ENCODE results near the gene ELAVL4. TPM values are rescaled to one million over a fixed set of nuclear protein-coding genes. Genes with fewer than 3 reads are reported as not detected.

The ELAVL4 gene
- polyA plus RNA-seq, 1 experiment, result not detected

DNA sequence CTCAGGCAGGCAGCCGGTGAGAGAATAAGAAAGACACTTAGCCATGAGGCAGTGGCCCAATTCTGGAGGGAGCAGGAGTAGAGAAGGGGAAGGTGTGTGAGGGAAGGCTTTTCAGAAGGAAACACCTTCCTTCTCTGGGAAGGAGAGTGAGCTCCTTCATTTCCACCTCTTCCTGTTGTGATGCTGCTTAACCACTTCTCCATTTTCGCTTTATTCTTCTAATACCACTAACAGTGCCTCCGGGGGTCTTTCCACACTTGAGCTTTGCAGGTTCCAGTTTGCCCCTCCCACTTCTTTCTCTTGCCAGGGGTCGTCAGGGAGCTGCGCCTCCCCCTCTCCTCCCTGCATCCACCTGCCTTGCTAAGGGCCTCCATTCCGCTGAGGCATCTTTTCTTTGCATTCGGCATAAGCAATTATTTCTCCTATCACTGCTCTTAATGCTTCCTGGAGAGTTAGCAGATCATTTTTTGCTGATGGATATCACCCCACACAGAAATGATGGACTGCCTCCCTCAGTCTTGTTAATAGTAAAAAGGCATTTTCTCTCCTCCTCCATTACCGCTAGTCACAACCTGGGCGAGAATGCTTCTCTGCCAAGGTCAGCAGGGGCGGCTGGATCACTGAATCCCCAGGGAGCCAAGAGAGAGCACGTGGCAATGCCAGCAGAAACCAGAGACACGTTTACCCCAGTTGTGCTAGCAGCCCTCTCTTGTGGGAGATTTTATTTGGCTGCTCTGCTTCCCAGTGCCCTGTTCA lies 74.8 kb downstream of the ELAVL4 start:
- POLR2A ChIA-PET, result no interaction called here
- no peaks in the 10 kb centered on the region for H3K27me3 ChIP-seq (ENCODE audit: control insufficient read depth, insufficient read depth, low read length)
- DNase-seq (ENCODE audit: low read depth), result no peak
- CTCF ChIA-PET, result no interaction called here
- H3K36me3 ChIP-seq (ENCODE audit: control insufficient read depth, insufficient read depth, low read length), result no peaks in the 10 kb centered on the region
- TF ChIP-seq, protein P1, sequence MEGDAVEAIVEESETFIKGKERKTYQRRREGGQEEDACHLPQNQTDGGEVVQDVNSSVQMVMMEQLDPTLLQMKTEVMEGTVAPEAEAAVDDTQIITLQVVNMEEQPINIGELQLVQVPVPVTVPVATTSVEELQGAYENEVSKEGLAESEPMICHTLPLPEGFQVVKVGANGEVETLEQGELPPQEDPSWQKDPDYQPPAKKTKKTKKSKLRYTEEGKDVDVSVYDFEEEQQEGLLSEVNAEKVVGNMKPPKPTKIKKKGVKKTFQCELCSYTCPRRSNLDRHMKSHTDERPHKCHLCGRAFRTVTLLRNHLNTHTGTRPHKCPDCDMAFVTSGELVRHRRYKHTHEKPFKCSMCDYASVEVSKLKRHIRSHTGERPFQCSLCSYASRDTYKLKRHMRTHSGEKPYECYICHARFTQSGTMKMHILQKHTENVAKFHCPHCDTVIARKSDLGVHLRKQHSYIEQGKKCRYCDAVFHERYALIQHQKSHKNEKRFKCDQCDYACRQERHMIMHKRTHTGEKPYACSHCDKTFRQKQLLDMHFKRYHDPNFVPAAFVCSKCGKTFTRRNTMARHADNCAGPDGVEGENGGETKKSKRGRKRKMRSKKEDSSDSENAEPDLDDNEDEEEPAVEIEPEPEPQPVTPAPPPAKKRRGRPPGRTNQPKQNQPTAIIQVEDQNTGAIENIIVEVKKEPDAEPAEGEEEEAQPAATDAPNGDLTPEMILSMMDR (IDR thresholded peaks at IDR 0.05; ENCODE audit: insufficient read depth, low read depth, low read length), result no peak
- no peak overlapping the region for H3K4me3 ChIP-seq (ENCODE audit: low read depth, low read length)

DNA sequence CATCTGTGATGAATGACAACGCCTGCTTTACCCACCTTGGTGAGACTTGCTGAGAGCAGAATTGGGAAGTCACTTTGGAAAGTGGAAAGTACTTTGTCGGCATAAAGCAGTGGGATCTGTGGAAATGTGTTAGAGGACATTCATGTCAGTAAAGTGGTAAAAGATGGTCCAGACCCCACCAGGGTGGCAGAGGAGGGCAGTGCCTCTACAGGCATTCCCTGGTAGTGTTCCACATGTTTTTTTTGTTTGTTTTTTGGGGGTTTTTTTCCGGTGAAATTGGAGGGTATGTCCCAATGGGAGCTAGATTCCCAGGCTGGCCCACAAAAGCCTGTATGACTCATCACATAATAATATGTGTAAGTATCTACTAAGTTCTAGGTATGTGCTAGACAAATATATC lies 80.6 kb downstream of the ELAVL4 start:
- CTCF ChIA-PET, result no interaction called here
- POLR2A ChIA-PET, result no interaction called here
- TF ChIP-seq, protein P1 (IDR thresholded peaks at IDR 0.05; ENCODE audit: insufficient read depth, low read depth, low read length), result no peak
- H3K4me3 ChIP-seq (ENCODE audit: low read depth, low read length), result no peak overlapping the region
- no peaks in the 10 kb centered on the region for H3K27me3 ChIP-seq (ENCODE audit: control insufficient read depth, insufficient read depth, low read length)
- H3K36me3 ChIP-seq (ENCODE audit: control insufficient read depth, insufficient read depth, low read length), result no peaks in the 10 kb centered on the region
- DNase-seq (ENCODE audit: low read depth), result no peak

DNA sequence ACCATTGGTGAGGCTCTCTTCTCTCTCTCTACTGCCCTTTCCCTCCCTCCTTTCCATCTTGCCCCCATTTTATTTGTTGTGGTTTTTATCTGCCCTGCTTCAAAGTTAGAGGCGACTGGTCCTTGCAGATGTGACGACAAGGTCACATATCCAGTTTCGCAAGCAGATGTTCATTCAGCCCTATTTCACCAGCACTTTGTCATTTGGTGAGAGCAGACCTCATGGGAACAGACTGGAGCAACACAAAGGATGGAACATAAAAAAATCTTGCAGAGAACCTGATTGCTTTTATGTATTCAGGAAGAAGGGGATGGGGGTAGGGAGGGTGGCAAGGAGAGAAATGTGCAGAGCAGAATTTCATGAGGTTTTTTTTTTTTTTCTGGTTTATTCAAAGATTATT lies 84.3 kb downstream of the ELAVL4 start:
- DNase-seq (ENCODE audit: low read depth), result no peak
- no peak overlapping the region for H3K4me3 ChIP-seq (ENCODE audit: low read depth, low read length)
- TF ChIP-seq, protein P1 (IDR thresholded peaks at IDR 0.05; ENCODE audit: insufficient read depth, low read depth, low read length), result no peak
- H3K36me3 ChIP-seq (ENCODE audit: control insufficient read depth, insufficient read depth, low read length), result no peaks in the 10 kb centered on the region
- ChIA-PET POLR2A (no interaction called here), CTCF (no interaction called here)
- H3K27me3 ChIP-seq (ENCODE audit: control insufficient read depth, insufficient read depth, low read length), result no peaks in the 10 kb centered on the region

- TF ChIP-seq, protein P1 (IDR thresholded peaks at IDR 0.05; ENCODE audit: insufficient read depth, low read depth, low read length), result no peak
- POLR2A ChIA-PET, result no interaction called here
These were observed 86.5 kb downstream of the ELAVL4 start for GRCh38 chr1:50195205-50195604.

DNA sequence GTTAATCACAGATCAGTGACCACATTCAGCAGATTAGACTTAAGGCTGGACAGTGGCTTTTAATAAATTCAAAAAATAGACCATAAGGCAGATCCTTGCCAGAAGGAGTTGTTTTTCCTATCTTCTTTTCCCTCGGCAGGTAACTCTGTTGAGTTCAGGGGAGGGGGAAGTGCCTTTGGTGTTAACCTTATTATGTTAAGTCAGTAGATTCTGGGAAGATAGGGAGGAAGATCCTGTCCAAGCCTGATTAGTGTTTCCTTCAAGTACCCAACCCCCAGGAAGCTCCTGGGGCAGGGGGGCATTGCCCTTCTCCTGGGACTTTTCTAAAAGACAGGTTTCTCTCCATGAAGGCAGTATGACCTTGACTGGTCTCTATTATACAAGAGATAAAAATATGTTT lies 87.4 kb downstream of the ELAVL4 start:
- ChIA-PET POLR2A (no interaction called here), CTCF (no interaction called here)
- DNase-seq (ENCODE audit: low read depth), result no peak
- Histone ChIP-seq H3K4me3 (ENCODE audit: low read depth, low read length) (no peak overlapping the region), H3K27me3 (ENCODE audit: control insufficient read depth, insufficient read depth, low read length) (no peaks in the 10 kb centered on the region), H3K36me3 (ENCODE audit: control insufficient read depth, insufficient read depth, low read length) (no peaks in the 10 kb centered on the region)
- TF ChIP-seq, protein P1 (IDR thresholded peaks at IDR 0.05; ENCODE audit: insufficient read depth, low read depth, low read length), result no peak

More at GRCh38 chr1:50195205-50195604, 86.5 kb downstream of the ELAVL4 start:
- CTCF ChIA-PET, result no interaction called here
- DNase-seq (ENCODE audit: low read depth), result no peak
- Histone ChIP-seq H3K27me3 (ENCODE audit: control insufficient read depth, insufficient read depth, low read length) (no peaks in the 10 kb centered on the region), H3K4me3 (ENCODE audit: low read depth, low read length) (no peak overlapping the region), H3K36me3 (ENCODE audit: control insufficient read depth, insufficient read depth, low read length) (no peaks in the 10 kb centered on the region)
